SK-N-SH treated with all-trans-retinoic acid at 6 μM for 48 hours (cell line): ENCODE measurements around the gene RUFY3.

Experiments
- ATAC-seq: fragments of 200-7000 bp; cut with Tn5 transposase; 3 replicates; pipeline ENCODE4 v1.9.1; 2020; ENCODE audit warnings: mild to moderate bottlenecking, moderate library complexity
- ARNTL ChIP-seq: fragments of 450-650 bp; formaldehyde crosslinking; IDR thresholded peaks from 2 replicates; pipeline ENCODE4 v1.5.0; 2020; ENCODE audit warnings: low read depth, mild to moderate bottlenecking, moderate library complexity, borderline replicate concordance
- BACH2 ChIP-seq: fragments of 250-450 bp; sonication (Bioruptor Pico); IDR thresholded peaks from 2 replicates; pipeline ENCODE4 v1.9.0; 2021; ENCODE audit warnings: mild to moderate bottlenecking, borderline replicate concordance
- CREB5 ChIP-seq: fragments of 250-450 bp; sonication (Bioruptor Pico); IDR thresholded peaks from 2 replicates; pipeline ENCODE4 v1.5.1; 2020; ENCODE audit warnings: low read depth, mild to moderate bottlenecking, moderate library complexity
- CSRNP3 ChIP-seq: fragments of 250-450 bp; sonication (Bioruptor Pico); IDR thresholded peaks from 2 replicates; pipeline ENCODE4 v1.5.1; 2021; ENCODE audit warnings: mild to moderate bottlenecking, moderate library complexity
- ESRRG ChIP-seq: fragments of 250-450 bp; sonication (Bioruptor Pico); IDR thresholded peaks from 2 replicates; pipeline ENCODE4 v1.6.1; 2021; ENCODE audit warnings: mild to moderate bottlenecking
- GLIS3 ChIP-seq: fragments of 250-450 bp; sonication (Bioruptor Pico); IDR thresholded peaks from 2 replicates; pipeline ENCODE4 v1.5.0; 2020; ENCODE audit warnings: mild to moderate bottlenecking, moderate library complexity
- ISL1 ChIP-seq: fragments of 250-450 bp; sonication (Bioruptor Pico); IDR thresholded peaks from 2 replicates; pipeline ENCODE4 v2.1.2; 2022; ENCODE audit warnings: mild to moderate bottlenecking, moderate library complexity
- OSR1 ChIP-seq: fragments of 250-450 bp; sonication (Bioruptor Pico); IDR thresholded peaks from 2 replicates; pipeline ENCODE4 v1.8.0; 2022; ENCODE audit warnings: moderate library complexity, mild to moderate bottlenecking, inconsistent platforms
- POU6F1 ChIP-seq: fragments of 250-450 bp; sonication (Bioruptor Pico); IDR thresholded peaks from 2 replicates; pipeline ENCODE4 v1.8.0; 2021; ENCODE audit warnings: low read depth, mild to moderate bottlenecking, moderate library complexity, borderline replicate concordance
- PPARA ChIP-seq: fragments of 250-450 bp; sonication (Bioruptor Pico); IDR thresholded peaks from 2 replicates; pipeline ENCODE4 v1.5.0; 2020; ENCODE audit warnings: mild to moderate bottlenecking, borderline replicate concordance
- RARB ChIP-seq: fragments of 250-450 bp; sonication (Bioruptor Pico); IDR thresholded peaks from 2 replicates; pipeline ENCODE4 v1.8.0; 2021; ENCODE audit warnings: mild to moderate bottlenecking, moderate library complexity
- SNAI2 ChIP-seq: fragments of 250-450 bp; sonication (Bioruptor Pico); IDR thresholded peaks from 2 replicates; pipeline ENCODE4 v1.5.0; 2020; ENCODE audit warnings: mild to moderate bottlenecking, moderate library complexity
- TCF4 ChIP-seq: fragments of 250-450 bp; sonication (Bioruptor Pico); IDR thresholded peaks from 2 replicates; pipeline ENCODE4 v1.8.0; 2021; ENCODE audit warnings: mild to moderate bottlenecking, moderate library complexity, borderline replicate concordance
- TOX ChIP-seq: fragments of 250-450 bp; sonication (Bioruptor Pico); IDR thresholded peaks from 2 replicates; pipeline ENCODE4 v1.8.0; 2021; ENCODE audit warnings: mild to moderate bottlenecking, moderate library complexity, borderline replicate concordance
- TSHZ2 ChIP-seq: fragments of 250-450 bp; sonication (Bioruptor Pico); IDR thresholded peaks from 2 replicates; pipeline ENCODE4 v1.5.0; 2020; ENCODE audit warnings: mild to moderate bottlenecking, moderate library complexity
- ZFP3 ChIP-seq: fragments of 250-450 bp; sonication (Bioruptor Pico); IDR thresholded peaks from 2 replicates; pipeline ENCODE4 v1.5.0; 2020; ENCODE audit warnings: mild to moderate bottlenecking, moderate library complexity
- ZFP30 ChIP-seq: fragments of 450-650 bp; formaldehyde crosslinking; IDR thresholded peaks from 2 replicates; pipeline ENCODE4 v1.5.0; 2022; ENCODE audit warnings: mild to moderate bottlenecking, moderate library complexity
- ZNF70 ChIP-seq: fragments of 450-650 bp; formaldehyde crosslinking; IDR thresholded peaks from 2 replicates; pipeline ENCODE4 v1.5.0; 2020; ENCODE audit warnings: mild to moderate bottlenecking, moderate library complexity
- ZNF8 ChIP-seq: fragments of 450-650 bp; formaldehyde crosslinking; IDR thresholded peaks from 2 replicates; pipeline ENCODE4 v1.5.0; 2020; ENCODE audit warnings: mild to moderate bottlenecking, moderate library complexity

The RUFY3 gene

GRCh38 chr4:70841951-70842350 lies 120.2 kb downstream of the RUFY3 start:
- ATAC-seq = no peak
- no peak for TF ChIP-seq ZNF70 (CRISPR knock-in tag)

GRCh38 chr4:70842761-70843435 lies 121.1 kb downstream of the RUFY3 start:
- ATAC-seq = no peak

GRCh38 chr4:70844180-70844579 lies 122.4 kb downstream of the RUFY3 start:
- no peak for ATAC-seq
- TF ChIP-seq GLIS3 (CRISPR knock-in tag) (no peak), ISL1 (CRISPR knock-in tag) (no peak), TSHZ2 (no peak), ZNF8 (CRISPR knock-in tag) (no peak), POU6F1 (CRISPR knock-in tag) (no peak)

More at GRCh38 chr4:70842761-70843435, 121.1 kb downstream of the RUFY3 start:
- TF ChIP-seq ARNTL (no peak), OSR1 (CRISPR knock-in tag) (no peak), TSHZ2 (no peak), TCF4 (CRISPR knock-in tag) (no peak), ZNF8 (CRISPR knock-in tag) (no peak), SNAI2 (no peak), BACH2 (CRISPR knock-in tag) (no peak), ZFP30 (no peak)
- TF ChIP-seq, all 23 proteins: peak for 0

- TF ChIP-seq ARNTL (no peak), TOX (CRISPR knock-in tag) (no peak), CSRNP3 (CRISPR knock-in tag) (no peak)
- no peak for ATAC-seq
Measured at GRCh38 chr4:70849291-70849690, 127.5 kb downstream of the RUFY3 start.

- no peak for ATAC-seq
- no peak for TF ChIP-seq OSR1 (CRISPR knock-in tag)
- no peak for TF ChIP-seq ZFP30
- no peak for TF ChIP-seq RARB (CRISPR knock-in tag)
- no peak for TF ChIP-seq PPARA
- no peak for TF ChIP-seq CREB5 (CRISPR knock-in tag)
- TF ChIP-seq ZNF8 (CRISPR knock-in tag) = no peak
- TF ChIP-seq ESRRG (CRISPR knock-in tag) = no peak
- TF ChIP-seq ZFP3 (CRISPR knock-in tag) = no peak
Measured at GRCh38 chr4:70855464-70855863, 133.7 kb downstream of the RUFY3 start.
